Activated CD4-positive, alpha-beta T cell treated with anti-CD3 and anti-CD28 coated beads for 48 hours (primary cell): ENCODE measurements around the gene NCBP3.
A peak's percentile ranks its signal among the peaks of the same experiment; 100 is the strongest.
"Not testable (repeated sequence)": the region's sequence is repeated elsewhere in the genome, so short reads cannot be mapped to it uniquely, and the experiment has no call there.

Experiments
- DNase-seq: peaks from one replicate; pipeline ENCODE4 v3.0.0-alpha.2; 2020

Gene NCBP3

GRCh38 chr17:3809135-3809534, 36.9 kb downstream of the NCBP3 start:
- no peak for DNase-seq

DNA sequence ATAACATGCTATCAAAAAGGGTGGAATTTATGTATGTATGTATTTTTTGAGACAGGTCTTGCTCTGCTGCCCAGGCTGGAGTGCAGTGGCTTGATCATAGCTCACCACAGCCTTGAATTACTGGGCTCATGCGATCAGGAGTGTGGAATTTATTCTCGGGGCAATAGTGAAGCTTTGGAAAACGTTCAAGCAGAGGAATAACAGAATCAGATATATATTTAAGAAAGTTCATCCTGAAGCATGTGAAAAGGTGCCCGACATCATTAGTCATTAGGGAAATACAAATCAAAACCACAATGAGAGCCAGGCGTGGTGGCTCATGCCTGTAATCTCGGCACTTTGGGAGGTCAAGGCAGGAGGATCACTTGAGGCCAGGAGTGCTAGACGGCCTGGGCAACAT, 37.3 kb downstream of the NCBP3 start:
- no peak for DNase-seq

- DNase-seq = no peak
These were observed 40.5 kb downstream of the NCBP3 start for GRCh38 chr17:3805581-3805980.

DNA sequence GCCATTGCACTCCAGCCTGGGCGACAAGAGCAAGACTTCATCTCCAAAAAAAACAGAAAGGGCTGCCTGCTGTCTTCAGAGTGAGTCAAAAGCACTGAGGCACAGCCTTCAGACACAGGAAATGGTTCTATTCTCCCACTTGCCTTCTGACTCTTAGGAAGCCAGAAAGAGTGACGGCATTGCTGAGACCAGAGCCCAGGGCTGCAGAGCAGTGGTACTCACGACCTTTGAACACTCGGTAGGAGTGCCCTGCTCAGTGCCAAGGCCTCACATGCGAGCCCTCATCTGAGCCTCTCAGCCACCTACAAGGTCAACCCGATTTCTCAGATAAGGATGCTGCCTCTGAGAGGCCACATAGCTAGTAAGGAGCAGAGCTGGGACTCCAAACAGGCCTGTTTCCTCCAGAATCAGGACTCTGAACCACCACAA, 41.5 kb downstream of the NCBP3 start:
- DNase-seq = peak; percentile 46

GRCh38 chr17:3803308-3803640, 42.8 kb downstream of the NCBP3 start:
- DNase-seq = no peak

GRCh38 chr17:3802461-3803307, 43.4 kb downstream of the NCBP3 start:
- no peak for DNase-seq

- no peak for DNase-seq
These were observed 44.3 kb downstream of the NCBP3 start for GRCh38 chr17:3801792-3802191.

DNA sequence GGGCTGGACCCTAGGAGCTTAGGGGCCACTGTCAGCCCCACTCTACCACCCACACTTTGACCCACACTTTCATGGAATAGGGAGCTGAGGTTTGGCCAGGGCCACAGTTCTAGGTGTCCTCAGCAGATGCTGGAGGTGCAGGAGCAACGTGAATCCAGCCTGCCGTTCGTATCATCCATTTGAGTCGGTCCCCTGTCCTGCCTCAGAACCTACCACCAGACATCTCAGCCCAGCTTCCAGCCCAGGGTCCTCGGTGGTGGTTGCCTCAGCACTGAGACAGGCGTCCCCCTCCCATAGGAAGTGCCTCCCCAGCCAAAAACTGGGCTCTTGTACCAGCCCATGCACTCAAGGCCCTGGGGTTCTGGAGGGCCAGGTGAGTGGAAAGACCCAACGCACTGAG, 44.7 kb downstream of the NCBP3 start:
- DNase-seq = no peak

GRCh38 chr17:3800362-3801271, 45.4 kb downstream of the NCBP3 start, which contains the start of gene ITGAE:
Gene ITGAE, minus strand, starts transcription at chr17:3801188. Its CDS starts 44 bp downstream, at chr17:3801144.
- DNase-seq = no peak

- DNase-seq = no peak
These were observed 46.7 kb downstream of the NCBP3 start for GRCh38 chr17:3799181-3799945.

DNA sequence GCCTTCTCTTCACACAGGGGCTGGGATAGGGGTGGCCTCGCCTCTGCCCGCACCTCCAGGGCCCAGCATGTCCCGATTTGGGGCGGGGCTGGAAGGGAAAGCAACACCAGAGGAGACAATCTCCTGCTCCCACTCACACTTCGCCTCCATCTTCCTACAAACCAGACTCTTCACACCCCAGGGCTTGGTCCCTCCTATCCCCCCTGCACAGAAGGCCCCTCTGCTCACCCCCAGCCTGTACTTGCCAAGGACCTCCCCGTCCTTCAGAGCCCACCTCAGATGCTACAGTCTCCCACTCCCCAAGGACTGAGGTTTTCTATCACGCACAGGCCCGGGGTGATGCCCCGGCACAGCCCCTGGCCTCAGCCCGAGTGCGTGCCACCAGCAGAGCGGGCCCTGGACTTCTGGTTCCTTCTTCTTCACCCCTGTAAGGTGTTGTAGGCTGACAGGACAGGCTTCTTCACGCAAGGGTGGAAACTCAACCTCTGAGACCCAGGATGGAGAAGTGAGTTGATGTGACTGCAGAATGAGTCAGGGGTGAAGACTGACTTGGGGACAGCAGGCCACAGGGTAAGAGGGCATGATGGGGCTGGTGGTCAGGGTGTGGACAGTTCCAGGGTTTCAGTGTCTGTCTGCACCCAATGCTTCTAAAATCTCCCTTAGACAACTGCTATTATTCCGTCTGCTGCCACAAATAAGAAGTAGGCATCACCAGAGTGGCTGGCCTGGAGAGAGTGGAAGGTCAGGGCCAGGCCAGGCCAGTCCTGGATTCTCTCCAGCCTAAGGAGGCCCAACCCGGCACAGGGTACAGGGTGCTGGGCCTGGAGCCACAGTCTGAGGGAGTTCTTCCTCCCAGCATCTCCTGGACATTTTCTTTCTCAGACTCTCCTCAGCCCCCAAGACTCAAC, 47.5 kb downstream of the NCBP3 start:
- DNase-seq = no peak

DNA sequence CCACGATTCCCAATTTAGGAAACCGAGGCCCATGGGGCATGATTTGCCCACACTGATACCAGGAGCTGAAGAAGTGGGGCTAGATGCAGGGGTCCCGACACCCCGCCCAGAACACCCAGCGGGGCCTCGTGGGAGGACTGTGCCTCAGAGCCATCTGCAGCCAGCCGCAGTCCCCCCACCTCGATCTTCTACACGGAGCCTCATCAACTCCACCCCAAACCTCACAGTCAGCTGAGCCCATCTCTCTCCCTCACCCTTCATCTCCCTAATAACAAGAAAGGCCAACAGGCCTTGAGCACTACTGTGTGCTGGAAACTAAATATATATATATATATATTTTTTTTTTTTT, 49.2 kb downstream of the NCBP3 start:
- peak; percentile 18 for DNase-seq

- peak; percentile 78 for DNase-seq
These were observed 49.8 kb downstream of the NCBP3 start for GRCh38 chr17:3796110-3796821.

DNA sequence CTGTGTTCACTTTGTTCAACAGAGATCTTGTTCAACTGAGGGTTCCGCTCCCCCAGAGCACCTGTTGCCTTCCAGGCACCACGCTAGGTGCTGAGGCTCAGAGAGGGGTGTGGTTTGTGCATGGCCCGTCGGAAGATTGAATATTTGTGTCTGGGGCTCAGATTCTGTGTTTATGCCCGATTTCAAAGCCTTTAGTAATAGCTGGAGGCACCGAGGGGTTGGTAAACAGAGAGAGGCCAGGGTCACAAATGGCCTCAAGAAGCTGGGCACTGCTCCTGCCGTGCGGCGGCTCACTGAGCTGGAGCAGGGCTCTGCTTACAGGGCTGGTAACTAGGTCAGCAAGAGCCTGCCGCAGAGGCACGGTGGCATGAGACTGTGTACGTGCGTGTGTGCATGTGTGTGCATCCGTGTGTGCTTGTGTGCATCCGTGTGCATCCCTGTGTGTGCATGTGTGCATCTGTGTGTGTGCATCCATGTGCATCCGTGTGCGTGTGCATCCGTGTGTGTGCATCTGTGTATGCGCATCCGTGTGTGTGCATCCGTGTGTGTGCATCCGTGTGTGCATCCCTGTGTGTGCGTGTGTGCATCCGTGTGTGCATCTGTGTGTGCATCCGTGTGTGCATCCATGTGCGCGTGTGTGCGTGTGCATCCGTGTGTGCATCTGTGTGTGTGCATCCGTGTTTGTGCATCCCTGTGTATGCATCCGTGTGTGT, 50.5 kb downstream of the NCBP3 start:
- no peak for DNase-seq

GRCh38 chr17:3794557-3795389, 51.3 kb downstream of the NCBP3 start:
- peak; percentile 20 for DNase-seq

GRCh38 chr17:3794152-3794551, 51.9 kb downstream of the NCBP3 start:
- DNase-seq = not testable (repeated sequence)

DNA sequence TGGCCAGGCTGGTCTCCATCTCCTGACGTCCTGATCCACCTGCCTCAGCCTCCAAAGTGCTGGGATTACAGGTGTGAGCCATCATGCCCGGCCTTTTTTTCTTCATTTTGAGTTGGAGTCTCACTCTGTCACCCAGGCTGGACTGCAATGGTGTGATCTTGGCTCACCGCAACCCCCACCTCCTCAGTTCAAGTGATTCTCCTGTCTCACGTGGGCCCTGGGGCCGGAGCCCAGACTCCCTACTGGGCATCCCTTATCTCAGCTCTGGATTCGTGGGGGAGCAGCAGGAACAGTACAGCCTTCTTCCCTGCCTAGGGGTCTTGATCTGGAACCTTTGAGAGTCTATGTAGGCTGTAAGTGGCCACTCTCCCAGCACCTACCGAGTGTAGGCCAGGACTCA, 52.8 kb downstream of the NCBP3 start:
- DNase-seq = not testable (repeated sequence)

- no peak for DNase-seq
These were observed 53.6 kb downstream of the NCBP3 start for GRCh38 chr17:3792481-3792880.

DNA sequence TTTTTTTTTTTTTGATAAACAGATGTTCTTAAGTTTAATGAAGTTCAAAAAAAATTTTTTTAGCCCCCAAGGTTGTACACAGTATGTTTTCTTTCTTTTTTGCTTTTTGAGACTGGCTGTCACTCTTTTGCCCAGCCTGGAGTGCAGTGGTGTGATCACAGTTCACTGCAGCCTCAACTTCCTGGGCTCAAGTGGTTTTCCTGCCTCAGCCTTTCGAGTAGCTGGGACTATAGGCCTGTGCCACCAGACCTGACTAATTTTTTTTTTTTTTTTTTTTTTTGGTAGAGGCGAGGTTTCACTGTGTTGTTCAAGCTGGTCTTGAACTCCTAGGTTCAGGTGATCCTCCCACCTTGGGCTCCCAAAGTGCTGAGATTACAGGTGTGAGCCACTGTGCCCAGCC, 57.8 kb downstream of the NCBP3 start:
- no peak for DNase-seq

DNA sequence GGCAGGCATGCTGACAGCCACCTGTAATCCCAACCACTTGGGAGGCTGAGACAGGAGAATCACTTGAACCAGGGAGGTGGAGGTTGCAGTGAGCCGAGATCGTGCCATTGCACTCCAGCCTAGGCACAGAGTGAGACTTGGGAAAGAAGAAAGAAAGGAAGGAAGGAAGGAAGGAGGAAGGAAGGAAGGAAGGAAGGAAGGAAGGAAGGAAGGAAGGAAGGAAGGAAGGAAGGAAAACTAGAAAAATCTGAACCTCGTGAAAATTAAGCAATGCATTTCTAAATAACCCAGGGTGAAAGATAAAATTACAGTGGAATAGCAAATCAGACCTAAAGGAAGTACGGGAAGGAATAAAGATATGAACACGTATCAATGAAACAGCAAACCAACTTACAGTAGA, 60.7 kb downstream of the NCBP3 start:
- DNase-seq = not testable (repeated sequence)
